ENCODE results near the gene CTBP2. TPM values are rescaled to one million over a fixed set of nuclear protein-coding genes. Genes with fewer than 3 reads are reported as not detected.

The CTBP2 gene
- total RNA-seq, 3 donors from 2014 or later (not counting 1 experiment from before 2014, with no cell fraction given) = 120 to 179 (median 124) TPM

- H3K4me1 ChIP-seq (ENCODE audit: control insufficient read depth, insufficient read depth, low read length) = no peaks in the 10 kb centered on the region
- ATAC-seq (no peak), DNase-seq (no peak)
- H3K4me3 Mint-ChIP-seq = no peak overlapping the region
- H3K4me3 ChIP-seq (ENCODE audit: low read length) = no peak overlapping the region
- no peak for TF ChIP-seq CTCF (IDR thresholded peaks at IDR 0.05)
- no peaks in the 10 kb centered on the region for H3K4me1 Mint-ChIP-seq
- WGBS (ENCODE audit: insufficient coverage) = 82% methylated on average over 9 of the region's 10 CpGs
- no peaks in the 10 kb centered on the region for H3K9me3 ChIP-seq (ENCODE audit: control insufficient read depth, insufficient read depth, low read length)
- H3K9me3 Mint-ChIP-seq = no peaks in the 10 kb centered on the region
- intact Hi-C loops (cut with micrococcal nuclease) = no loop called here
- H3K27me3 ChIP-seq (ENCODE audit: control insufficient read depth, insufficient read depth, low read length) = no peaks in the 10 kb centered on the region
- no peak overlapping the region for H3K27ac Mint-ChIP-seq
- no peak overlapping the region for H3K27ac ChIP-seq (ENCODE audit: low read length)
- peaks cover 8 to 19% of the 10 kb centered on the region in 2 donors for H3K27me3 Mint-ChIP-seq (ENCODE audit: low read depth in 2 of 2)
- H3K36me3 ChIP-seq (ENCODE audit: control insufficient read depth, insufficient read depth, low read length) = no peaks in the 10 kb centered on the region
- no peaks in the 10 kb centered on the region for H3K36me3 Mint-ChIP-seq
These were observed 41.6 kb upstream of the CTBP2 start for GRCh38 chr10:125201791-125202622.

GRCh38 chr10:125201108-125201524 lies 40.8 kb upstream of the CTBP2 start:
- H3K27me3 ChIP-seq (ENCODE audit: control insufficient read depth, insufficient read depth, low read length) = no peaks in the 10 kb centered on the region
- Mint-ChIP-seq H3K27ac (no peak overlapping the region), H3K27me3 (ENCODE audit: low read depth in 2 of 2) (peaks cover 8 to 19% of the 10 kb centered on the region in 2 donors), H3K36me3 (no peaks in the 10 kb centered on the region), H3K4me1 (no peaks in the 10 kb centered on the region), H3K9me3 (no peaks in the 10 kb centered on the region), H3K4me3 (no peak overlapping the region)
- WGBS (ENCODE audit: insufficient coverage) = 7% methylated on average over 5 of the region's 5 CpGs
- intact Hi-C loops (cut with micrococcal nuclease) = no loop called here
- DNase-seq (no peak), ATAC-seq (peak in 1 of 3 donors; percentile 46)
- no peaks in the 10 kb centered on the region for H3K9me3 ChIP-seq (ENCODE audit: control insufficient read depth, insufficient read depth, low read length)
- H3K36me3 ChIP-seq (ENCODE audit: control insufficient read depth, insufficient read depth, low read length) = no peaks in the 10 kb centered on the region
- no peaks in the 10 kb centered on the region for H3K4me1 ChIP-seq (ENCODE audit: control insufficient read depth, insufficient read depth, low read length)
- no peak overlapping the region for H3K4me3 ChIP-seq (ENCODE audit: low read length)
- no peak overlapping the region for H3K27ac ChIP-seq (ENCODE audit: low read length)
- no peak for TF ChIP-seq CTCF (IDR thresholded peaks at IDR 0.05)

GRCh38 chr10:125200396-125200795 lies 40.0 kb upstream of the CTBP2 start:
- Mint-ChIP-seq H3K27ac (no peak overlapping the region), H3K4me3 (no peak overlapping the region), H3K27me3 (ENCODE audit: low read depth in 2 of 2) (peaks cover 8 to 19% of the 10 kb centered on the region in 2 donors), H3K36me3 (no peaks in the 10 kb centered on the region), H3K9me3 (no peaks in the 10 kb centered on the region), H3K4me1 (no peaks in the 10 kb centered on the region)
- H3K36me3 ChIP-seq (ENCODE audit: control insufficient read depth, insufficient read depth, low read length) = no peaks in the 10 kb centered on the region
- intact Hi-C loops (cut with micrococcal nuclease) = no loop called here
- no peak overlapping the region for H3K27ac ChIP-seq (ENCODE audit: low read length)
- DNase-seq (no peak), ATAC-seq (no peak)
- H3K4me1 ChIP-seq (ENCODE audit: control insufficient read depth, insufficient read depth, low read length) = no peaks in the 10 kb centered on the region
- no peak for TF ChIP-seq CTCF (IDR thresholded peaks at IDR 0.05)
- 67% methylated on average over 3 of the region's 3 CpGs for WGBS (ENCODE audit: insufficient coverage)
- no peaks in the 10 kb centered on the region for H3K9me3 ChIP-seq (ENCODE audit: control insufficient read depth, insufficient read depth, low read length)
- H3K4me3 ChIP-seq (ENCODE audit: low read length) = no peak overlapping the region
- H3K27me3 ChIP-seq (ENCODE audit: control insufficient read depth, insufficient read depth, low read length) = no peaks in the 10 kb centered on the region

All from natural killer cell (primary cell).